ENCODE measurements around the gene SNAP47.

The SNAP47 gene

GRCh38 chr1:227742738-227743715, 7.8 kb downstream of the SNAP47 start:
- Histone ChIP-seq H3K36me3 (replicated peaks in 1 of 2; ENCODE audit: control insufficient read depth in 2 of 2, insufficient read depth in 2 of 2, low read length in 2 of 2) (peaks cover 6 to 34% of the 10 kb centered on the region in 2 donors), H2BK5ac (ENCODE audit: low read length) (no peak overlapping the region), H3K18ac (ENCODE audit: low read length) (no peak overlapping the region), H3K4me3 (ENCODE audit: low read length in 2 of 2) (no peak overlapping the region), H3K4me1 (ENCODE audit: control insufficient read depth in 2 of 2, insufficient read depth in 1 of 2, low read depth in 1 of 2, low read length in 2 of 2) (no peaks in the 10 kb centered on the region), H3K9ac (ENCODE audit: low read depth, low read length, poor library complexity) (peak overlapping the region; percentile 54), H2BK15ac (ENCODE audit: low read length) (no peak overlapping the region), H3K4me2 (ENCODE audit: insufficient read depth, low read length, poor library complexity, severe bottlenecking) (no peak overlapping the region), H3K27ac (replicated peaks; ENCODE audit: low read length) (no peak overlapping the region), H3K79me1 (ENCODE audit: low read depth, low read length) (peaks cover 37% of the 10 kb centered on the region), H2BK12ac (ENCODE audit: low read length) (no peak overlapping the region), H2AFZ (ENCODE audit: low read length) (no peak overlapping the region), H3K23ac (ENCODE audit: low read depth, low read length, poor library complexity) (no peak overlapping the region), H4K8ac (ENCODE audit: low read depth, low read length) (no peak overlapping the region), H2BK120ac (ENCODE audit: low read depth, low read length) (no peak overlapping the region), H3K4ac (ENCODE audit: low read length) (no peak overlapping the region), H4K91ac (ENCODE audit: low read depth, low read length, poor library complexity) (no peak overlapping the region), H3K9me3 (replicated peaks in 1 of 2; ENCODE audit: control insufficient read depth in 2 of 2, insufficient read depth in 1 of 2, low read depth in 1 of 2, low read length in 2 of 2) (no peaks in the 10 kb centered on the region), H3K27me3 (ENCODE audit: control insufficient read depth in 3 of 3, insufficient read depth in 3 of 3, low read depth in 1 of 3, low read length in 3 of 3) (no peaks in the 10 kb centered on the region), H3K14ac (ENCODE audit: low read length) (no peak overlapping the region), H2AK5ac (ENCODE audit: low read depth, low read length) (no peak overlapping the region)
- WGBS, 2 donors (ENCODE audit: extremely low coverage in 2 of 2, insufficient read length in 2 of 2, insufficient replicate concordance in 1 of 2), result no CpG with 5 or more reads among the region's 18 CpGs
- no peak for DNase-seq (ENCODE audit: low spot score)

GRCh38 chr1:227744668-227745067, 9.4 kb downstream of the SNAP47 start:
- no peak overlapping the region for H3K23ac ChIP-seq (ENCODE audit: low read depth, low read length, poor library complexity)
- peak overlapping the region; percentile 18 for H3K9ac ChIP-seq (ENCODE audit: low read depth, low read length, poor library complexity)
- WGBS, 2 donors (ENCODE audit: extremely low coverage in 2 of 2, insufficient read length in 2 of 2, insufficient replicate concordance in 1 of 2), result no CpG with 5 or more reads among the region's 8 CpGs
- H3K9me3 ChIP-seq (replicated peaks in 1 of 2; ENCODE audit: control insufficient read depth in 2 of 2, insufficient read depth in 1 of 2, low read depth in 1 of 2, low read length in 2 of 2), result no peaks in the 10 kb centered on the region
- H3K4ac ChIP-seq (ENCODE audit: low read length), result no peak overlapping the region
- no peak overlapping the region for H3K14ac ChIP-seq (ENCODE audit: low read length)
- no peak overlapping the region for H4K8ac ChIP-seq (ENCODE audit: low read depth, low read length)
- H3K27ac ChIP-seq (replicated peaks; ENCODE audit: low read length), result no peak overlapping the region
- no peak overlapping the region for H2BK120ac ChIP-seq (ENCODE audit: low read depth, low read length)
- no peak overlapping the region for H2BK12ac ChIP-seq (ENCODE audit: low read length)
- H3K4me2 ChIP-seq (ENCODE audit: insufficient read depth, low read length, poor library complexity, severe bottlenecking), result no peak overlapping the region
- no peak overlapping the region for H3K18ac ChIP-seq (ENCODE audit: low read length)
- no peak overlapping the region for H4K91ac ChIP-seq (ENCODE audit: low read depth, low read length, poor library complexity)
- H2AK5ac ChIP-seq (ENCODE audit: low read depth, low read length), result no peak overlapping the region
- DNase-seq (ENCODE audit: low spot score), result no peak
- peak overlapping the region in 1 of 2 donors; percentile 22 for H3K4me3 ChIP-seq (ENCODE audit: low read length in 2 of 2)
- no peaks in the 10 kb centered on the region for H3K4me1 ChIP-seq (ENCODE audit: control insufficient read depth in 2 of 2, insufficient read depth in 1 of 2, low read depth in 1 of 2, low read length in 2 of 2)
- H2AFZ ChIP-seq (ENCODE audit: low read length), result no peak overlapping the region
- peaks cover 34% of the 10 kb centered on the region for H3K79me1 ChIP-seq (ENCODE audit: low read depth, low read length)
- peaks cover 13 to 37% of the 10 kb centered on the region in 2 donors for H3K36me3 ChIP-seq (replicated peaks in 1 of 2; ENCODE audit: control insufficient read depth in 2 of 2, insufficient read depth in 2 of 2, low read length in 2 of 2)
- H2BK15ac ChIP-seq (ENCODE audit: low read length), result no peak overlapping the region
- H3K27me3 ChIP-seq (ENCODE audit: control insufficient read depth in 3 of 3, insufficient read depth in 3 of 3, low read depth in 1 of 3, low read length in 3 of 3), result no peaks in the 10 kb centered on the region
- no peak overlapping the region for H2BK5ac ChIP-seq (ENCODE audit: low read length)

DNA sequence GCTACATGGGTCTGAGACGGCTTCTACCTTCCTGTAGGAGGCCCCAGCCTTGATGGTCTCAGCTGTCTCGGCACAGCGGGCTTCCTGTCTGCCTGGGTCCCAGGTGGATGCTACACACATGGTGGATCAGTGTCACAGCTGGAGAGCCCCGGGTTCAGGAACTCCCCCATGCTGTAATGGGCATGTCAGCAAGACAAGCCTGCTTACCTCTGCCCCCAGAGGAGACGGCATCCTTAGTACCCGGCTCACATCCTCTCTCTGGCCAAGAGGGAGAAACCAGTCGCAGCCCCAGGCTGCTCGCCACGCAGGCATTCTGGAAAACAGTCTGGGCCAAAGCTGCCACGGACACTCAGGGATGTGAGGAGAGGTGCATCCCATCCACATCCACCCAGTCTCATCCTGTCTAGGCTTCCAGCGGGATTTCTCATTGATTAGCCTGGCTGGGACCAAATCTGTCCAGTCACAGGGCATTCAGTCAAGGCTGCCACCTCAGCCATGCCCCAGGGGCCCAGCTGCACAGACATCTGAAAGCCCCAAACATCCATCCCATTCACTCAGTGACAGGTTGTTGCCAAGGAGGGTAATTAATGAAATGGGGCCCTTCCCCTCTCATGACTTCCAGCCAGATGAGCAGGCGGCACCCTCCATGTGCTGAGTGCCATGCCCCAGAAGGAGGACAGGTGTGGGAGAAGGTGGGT, 10.5 kb downstream of the SNAP47 start:
- no peaks in the 10 kb centered on the region for H3K27me3 ChIP-seq (ENCODE audit: control insufficient read depth in 3 of 3, insufficient read depth in 3 of 3, low read depth in 1 of 3, low read length in 3 of 3)
- H3K36me3 ChIP-seq (replicated peaks in 1 of 2; ENCODE audit: control insufficient read depth in 2 of 2, insufficient read depth in 2 of 2, low read length in 2 of 2), result peaks cover 16 to 44% of the 10 kb centered on the region in 2 donors

DNA sequence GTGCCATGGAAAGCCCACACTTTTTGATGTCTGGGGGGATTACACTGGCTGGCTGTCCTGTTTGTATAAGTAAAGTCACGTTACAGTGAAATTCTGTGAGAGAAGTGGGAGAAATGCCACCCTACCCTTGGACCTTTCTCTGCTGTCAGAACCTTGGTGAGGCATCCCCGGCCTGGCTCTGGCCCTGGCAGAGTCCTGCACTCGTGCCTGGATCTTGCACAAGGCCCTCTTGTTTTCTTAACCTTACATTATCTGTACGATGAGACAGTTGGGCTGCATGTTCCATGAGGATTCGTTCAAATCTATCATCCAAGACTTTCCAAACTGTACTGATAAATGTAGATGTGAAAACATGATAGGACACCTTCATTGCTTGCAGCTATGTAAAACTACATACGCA, 11.4 kb downstream of the SNAP47 start:
- Histone ChIP-seq H2BK12ac (ENCODE audit: low read length) (no peak overlapping the region), H3K18ac (ENCODE audit: low read length) (no peak overlapping the region), H4K91ac (ENCODE audit: low read depth, low read length, poor library complexity) (no peak overlapping the region), H3K4ac (ENCODE audit: low read length) (no peak overlapping the region), H3K9me3 (replicated peaks in 1 of 2; ENCODE audit: control insufficient read depth in 2 of 2, insufficient read depth in 1 of 2, low read depth in 1 of 2, low read length in 2 of 2) (no peaks in the 10 kb centered on the region), H3K27me3 (ENCODE audit: control insufficient read depth in 3 of 3, insufficient read depth in 3 of 3, low read depth in 1 of 3, low read length in 3 of 3) (no peaks in the 10 kb centered on the region), H4K8ac (ENCODE audit: low read depth, low read length) (no peak overlapping the region), H2BK120ac (ENCODE audit: low read depth, low read length) (no peak overlapping the region), H2BK5ac (ENCODE audit: low read length) (no peak overlapping the region), H3K36me3 (replicated peaks in 1 of 2; ENCODE audit: control insufficient read depth in 2 of 2, insufficient read depth in 2 of 2, low read length in 2 of 2) (peaks cover 19 to 53% of the 10 kb centered on the region in 2 donors), H2AFZ (ENCODE audit: low read length) (no peak overlapping the region), H2BK15ac (ENCODE audit: low read length) (no peak overlapping the region), H3K9ac (ENCODE audit: low read depth, low read length, poor library complexity) (no peak overlapping the region), H3K4me2 (ENCODE audit: insufficient read depth, low read length, poor library complexity, severe bottlenecking) (no peak overlapping the region), H3K79me1 (ENCODE audit: low read depth, low read length) (peaks cover 20% of the 10 kb centered on the region), H3K4me3 (ENCODE audit: low read length in 2 of 2) (no peak overlapping the region), H3K14ac (ENCODE audit: low read length) (no peak overlapping the region), H3K27ac (replicated peaks; ENCODE audit: low read length) (no peak overlapping the region), H3K23ac (ENCODE audit: low read depth, low read length, poor library complexity) (no peak overlapping the region), H3K4me1 (ENCODE audit: control insufficient read depth in 2 of 2, insufficient read depth in 1 of 2, low read depth in 1 of 2, low read length in 2 of 2) (no peaks in the 10 kb centered on the region), H2AK5ac (ENCODE audit: low read depth, low read length) (no peak overlapping the region)
- no CpG with 5 or more reads among the region's 6 CpGs for WGBS, 2 donors (ENCODE audit: extremely low coverage in 2 of 2, insufficient read length in 2 of 2, insufficient replicate concordance in 1 of 2)
- DNase-seq (ENCODE audit: low spot score), result no peak

More for the DNA sequence above, 10.5 kb downstream of the SNAP47 start:
- Histone ChIP-seq H2BK120ac (ENCODE audit: low read depth, low read length) (no peak overlapping the region), H3K4me2 (ENCODE audit: insufficient read depth, low read length, poor library complexity, severe bottlenecking) (no peak overlapping the region), H2BK5ac (ENCODE audit: low read length) (no peak overlapping the region), H3K4ac (ENCODE audit: low read length) (no peak overlapping the region), H3K23ac (ENCODE audit: low read depth, low read length, poor library complexity) (no peak overlapping the region), H3K14ac (ENCODE audit: low read length) (no peak overlapping the region), H2AFZ (ENCODE audit: low read length) (no peak overlapping the region), H2BK15ac (ENCODE audit: low read length) (no peak overlapping the region), H2AK5ac (ENCODE audit: low read depth, low read length) (no peak overlapping the region), H3K18ac (ENCODE audit: low read length) (no peak overlapping the region), H4K91ac (ENCODE audit: low read depth, low read length, poor library complexity) (no peak overlapping the region), H3K9me3 (replicated peaks in 1 of 2; ENCODE audit: control insufficient read depth in 2 of 2, insufficient read depth in 1 of 2, low read depth in 1 of 2, low read length in 2 of 2) (no peaks in the 10 kb centered on the region), H2BK12ac (ENCODE audit: low read length) (no peak overlapping the region), H3K4me3 (ENCODE audit: low read length in 2 of 2) (no peak overlapping the region), H4K8ac (ENCODE audit: low read depth, low read length) (no peak overlapping the region), H3K4me1 (ENCODE audit: control insufficient read depth in 2 of 2, insufficient read depth in 1 of 2, low read depth in 1 of 2, low read length in 2 of 2) (no peaks in the 10 kb centered on the region), H3K9ac (ENCODE audit: low read depth, low read length, poor library complexity) (peak overlapping the region; percentile 67), H3K27ac (replicated peaks; ENCODE audit: low read length) (no peak overlapping the region), H3K79me1 (ENCODE audit: low read depth, low read length) (peaks cover 26% of the 10 kb centered on the region)
- WGBS, 2 donors (ENCODE audit: extremely low coverage in 2 of 2, insufficient read length in 2 of 2, insufficient replicate concordance in 1 of 2), result no CpG with 5 or more reads among the region's 12 CpGs
- DNase-seq (ENCODE audit: low spot score), result no peak
